ENCODE results near the gene RRH.
"Not testable (repeated sequence)": the region's sequence is repeated elsewhere in the genome, so short reads cannot be mapped to it uniquely, and the experiment has no call there.

The RRH gene

GRCh38 chr4:109833756-109834155 is 6.0 kb downstream of the RRH start:
- no peak for DNase-seq (ENCODE audit: low spot score)
- no peak for TF ChIP-seq CTCF (conservative IDR thresholded peaks at IDR 0.05; ENCODE audit: low read depth)
- ChIA-PET POLR2A (ENCODE audit: low non-redundant PET) (interaction anchor here (0.6 kb wide), 1 partner anchor 438 kb away, joined by 3 read pairs; no protein-coding TSS in a partner anchor), CTCF (no interaction called here)
- no peak overlapping the region for H3K27ac ChIP-seq

- DNase-seq (ENCODE audit: low spot score) = no peak
- TF ChIP-seq CTCF (conservative IDR thresholded peaks at IDR 0.05; ENCODE audit: low read depth) = no peak
- CTCF ChIA-PET = interaction anchor here (0.6 to 0.7 kb wide), 2 partner anchors 11 to 248 kb away, joined by 4 read pairs; no protein-coding TSS in a partner anchor
- POLR2A ChIA-PET (ENCODE audit: low non-redundant PET) = no interaction called here
- H3K27ac ChIP-seq = no peak overlapping the region
Observed at GRCh38 chr4:109836985-109837384, 9.2 kb downstream of the RRH start.

GRCh38 chr4:109846395-109847098 is 18.8 kb downstream of the RRH start:
- TF ChIP-seq CTCF (conservative IDR thresholded peaks at IDR 0.05; ENCODE audit: low read depth) = no peak
- H3K27ac ChIP-seq = no peak overlapping the region
- no peak for DNase-seq (ENCODE audit: low spot score)
- POLR2A ChIA-PET (ENCODE audit: low non-redundant PET) = no interaction called here
- CTCF ChIA-PET = interaction anchor here (0.7 kb wide), 1 partner anchor 318 kb away, joined by 3 read pairs; no protein-coding TSS in a partner anchor

GRCh38 chr4:109847896-109848442 is 20.2 kb downstream of the RRH start, which contains the start of gene LRIT3:
Gene LRIT3 (plus strand): TSS chr4:109848107. CDS start chr4:109848202, 95 bp downstream.
- DNase-seq (ENCODE audit: low spot score) = no peak
- H3K27ac ChIP-seq = no peak within 1 kb of the TSS
- TF ChIP-seq CTCF (conservative IDR thresholded peaks at IDR 0.05; ENCODE audit: low read depth) = no peak
- POLR2A ChIA-PET (ENCODE audit: low non-redundant PET) = no interaction called here
- CTCF ChIA-PET = interaction anchor here (0.6 kb wide), 1 partner anchor 32 kb away, joined by 3 read pairs; no protein-coding TSS in a partner anchor

GRCh38 chr4:109848501-109848900 is 20.7 kb downstream of the RRH start:
- DNase-seq (ENCODE audit: low spot score) = no peak
- no peak for TF ChIP-seq CTCF (conservative IDR thresholded peaks at IDR 0.05; ENCODE audit: low read depth)
- ChIA-PET POLR2A (ENCODE audit: low non-redundant PET) (no interaction called here), CTCF (interaction anchor here (0.6 kb wide), 1 partner anchor 31 kb away, joined by 3 read pairs; no protein-coding TSS in a partner anchor)
- H3K27ac ChIP-seq = no peak overlapping the region

- no peak overlapping the region for H3K27ac ChIP-seq
- ChIA-PET POLR2A (ENCODE audit: low non-redundant PET) (no interaction called here), CTCF (interaction anchor here (0.5 kb wide), 1 partner anchor 35 kb away, joined by 3 read pairs; no protein-coding TSS in a partner anchor)
- no peak for DNase-seq (ENCODE audit: low spot score)
- no peak for TF ChIP-seq CTCF (conservative IDR thresholded peaks at IDR 0.05; ENCODE audit: low read depth)
Observed at GRCh38 chr4:109850601-109851000, 22.8 kb downstream of the RRH start.

GRCh38 chr4:109859426-109860300 is 31.9 kb downstream of the RRH start:
- POLR2A ChIA-PET (ENCODE audit: low non-redundant PET); H3K27ac ChIP-seq; DNase-seq (ENCODE audit: low spot score); CTCF ChIA-PET: not testable (repeated sequence)

Measured in RWPE1 (cell line).